ENCODE data around the gene INVS.

GRCh38 chr9:100167176-100167575 lies 68.1 kb downstream of the INVS start:
- TF ChIP-seq, protein P1, sequence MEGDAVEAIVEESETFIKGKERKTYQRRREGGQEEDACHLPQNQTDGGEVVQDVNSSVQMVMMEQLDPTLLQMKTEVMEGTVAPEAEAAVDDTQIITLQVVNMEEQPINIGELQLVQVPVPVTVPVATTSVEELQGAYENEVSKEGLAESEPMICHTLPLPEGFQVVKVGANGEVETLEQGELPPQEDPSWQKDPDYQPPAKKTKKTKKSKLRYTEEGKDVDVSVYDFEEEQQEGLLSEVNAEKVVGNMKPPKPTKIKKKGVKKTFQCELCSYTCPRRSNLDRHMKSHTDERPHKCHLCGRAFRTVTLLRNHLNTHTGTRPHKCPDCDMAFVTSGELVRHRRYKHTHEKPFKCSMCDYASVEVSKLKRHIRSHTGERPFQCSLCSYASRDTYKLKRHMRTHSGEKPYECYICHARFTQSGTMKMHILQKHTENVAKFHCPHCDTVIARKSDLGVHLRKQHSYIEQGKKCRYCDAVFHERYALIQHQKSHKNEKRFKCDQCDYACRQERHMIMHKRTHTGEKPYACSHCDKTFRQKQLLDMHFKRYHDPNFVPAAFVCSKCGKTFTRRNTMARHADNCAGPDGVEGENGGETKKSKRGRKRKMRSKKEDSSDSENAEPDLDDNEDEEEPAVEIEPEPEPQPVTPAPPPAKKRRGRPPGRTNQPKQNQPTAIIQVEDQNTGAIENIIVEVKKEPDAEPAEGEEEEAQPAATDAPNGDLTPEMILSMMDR (IDR thresholded peaks at IDR 0.05), result no peak
- no peak for TF ChIP-seq POLR2AphosphoS5 (IDR thresholded peaks at IDR 0.05; ENCODE audit: low read depth, low read length)
- no peak for TF ChIP-seq EP300 (IDR thresholded peaks at IDR 0.05; ENCODE audit: borderline replicate concordance in 1 of 2, low read depth in 1 of 2, low read length in 1 of 2)
- TF ChIP-seq, protein P2, sequence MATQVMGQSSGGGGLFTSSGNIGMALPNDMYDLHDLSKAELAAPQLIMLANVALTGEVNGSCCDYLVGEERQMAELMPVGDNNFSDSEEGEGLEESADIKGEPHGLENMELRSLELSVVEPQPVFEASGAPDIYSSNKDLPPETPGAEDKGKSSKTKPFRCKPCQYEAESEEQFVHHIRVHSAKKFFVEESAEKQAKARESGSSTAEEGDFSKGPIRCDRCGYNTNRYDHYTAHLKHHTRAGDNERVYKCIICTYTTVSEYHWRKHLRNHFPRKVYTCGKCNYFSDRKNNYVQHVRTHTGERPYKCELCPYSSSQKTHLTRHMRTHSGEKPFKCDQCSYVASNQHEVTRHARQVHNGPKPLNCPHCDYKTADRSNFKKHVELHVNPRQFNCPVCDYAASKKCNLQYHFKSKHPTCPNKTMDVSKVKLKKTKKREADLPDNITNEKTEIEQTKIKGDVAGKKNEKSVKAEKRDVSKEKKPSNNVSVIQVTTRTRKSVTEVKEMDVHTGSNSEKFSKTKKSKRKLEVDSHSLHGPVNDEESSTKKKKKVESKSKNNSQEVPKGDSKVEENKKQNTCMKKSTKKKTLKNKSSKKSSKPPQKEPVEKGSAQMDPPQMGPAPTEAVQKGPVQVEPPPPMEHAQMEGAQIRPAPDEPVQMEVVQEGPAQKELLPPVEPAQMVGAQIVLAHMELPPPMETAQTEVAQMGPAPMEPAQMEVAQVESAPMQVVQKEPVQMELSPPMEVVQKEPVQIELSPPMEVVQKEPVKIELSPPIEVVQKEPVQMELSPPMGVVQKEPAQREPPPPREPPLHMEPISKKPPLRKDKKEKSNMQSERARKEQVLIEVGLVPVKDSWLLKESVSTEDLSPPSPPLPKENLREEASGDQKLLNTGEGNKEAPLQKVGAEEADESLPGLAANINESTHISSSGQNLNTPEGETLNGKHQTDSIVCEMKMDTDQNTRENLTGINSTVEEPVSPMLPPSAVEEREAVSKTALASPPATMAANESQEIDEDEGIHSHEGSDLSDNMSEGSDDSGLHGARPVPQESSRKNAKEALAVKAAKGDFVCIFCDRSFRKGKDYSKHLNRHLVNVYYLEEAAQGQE (IDR thresholded peaks at IDR 0.05; ENCODE audit: low read depth, low read length), result no peak
- no peak for TF ChIP-seq FOSL2 (IDR thresholded peaks at IDR 0.05; ENCODE audit: borderline replicate concordance, low read depth)
- no peak for TF ChIP-seq GABPA (IDR thresholded peaks at IDR 0.05; ENCODE audit: low read depth)
- TF ChIP-seq SMC3 (IDR thresholded peaks at IDR 0.05; ENCODE audit: low read depth, low read length), result no peak
- TF ChIP-seq SIN3A (IDR thresholded peaks at IDR 0.05; ENCODE audit: borderline replicate concordance, low read depth, low read length), result no peak
- TF ChIP-seq JUND (IDR thresholded peaks at IDR 0.05), result no peak
- no peak for TF ChIP-seq RXRA (IDR thresholded peaks at IDR 0.05; ENCODE audit: borderline replicate concordance, low read depth)
- TF ChIP-seq MAX (IDR thresholded peaks at IDR 0.05; ENCODE audit: low read depth), result no peak
- no peak for TF ChIP-seq MXI1 (IDR thresholded peaks at IDR 0.05; ENCODE audit: low read depth, low read length)
- TF ChIP-seq FOXM1 (IDR thresholded peaks at IDR 0.05; ENCODE audit: low read depth), result no peak

All from SK-N-SH (cell line).